Caco-2 (cell line): ENCODE data around the gene CARD9. TPM values are rescaled to one million over a fixed set of nuclear protein-coding genes. Genes with fewer than 3 reads are reported as not detected.

ENCODE experiments used
- BruUV-seq: library from RNA; stranded (reverse); fragments of 400-500 nt; replicated peaks from 2 replicates; lab custom pipeline; 2021; lab: Mats Ljungman, UMichigan
- CTCF ChIA-PET: fragments of 300-600 bp; sonication (Branson Sonifier 250); formaldehyde crosslinking; loops from one replicate; lab custom pipeline; 2022; ENCODE audit warnings: antibody characterized with exemption; lab: Charles Lee
- POLR2A ChIA-PET: fragments of 300-600 bp; sonication (Branson Sonifier 250); formaldehyde crosslinking; loops from one replicate; lab custom pipeline; 2022; ENCODE audit warnings: antibody characterized with exemption; lab: Charles Lee
- DNase-seq, 2 experiments: peaks; one replicate each; pipeline versions ENCODE4 v3.0.0 to v3.0.0-alpha.2; 2020 to 2022
- H3K27me3 ChIP-seq: replicated peaks from 2 replicates; pipeline ENCODE4 v1.6.0; 2011; ENCODE audit warnings: low read length; ENCODE audit not compliant: control insufficient read depth, insufficient read depth
- H3K36me3 ChIP-seq: 2 replicates; pipeline ENCODE4 v1.5.1; 2011; ENCODE audit warnings: low read length; ENCODE audit not compliant: control insufficient read depth, insufficient read depth
- H3K4me1 ChIP-seq: fragments of 250-450 bp; sonication (Bioruptor Pico); 2 replicates; pipeline ENCODE4 v1.5.1; 2020; ENCODE audit warnings: mild to moderate bottlenecking
- H3K4me3 ChIP-seq: 2 replicates; pipeline ENCODE4 v1.5.1; 2011; ENCODE audit warnings: low read depth, mild to moderate bottlenecking, control low read depth, low read length
- H3K9me3 ChIP-seq: fragments of 250-450 bp; sonication (Bioruptor Pico); 2 replicates; pipeline ENCODE4 v1.5.1; 2020; ENCODE audit warnings: mild to moderate bottlenecking, moderate library complexity
- H3K27ac Mint-ChIP-seq: one replicate; pipeline ENCODE4 v1.8.0; 2022; ENCODE audit warnings: mixed read lengths; ENCODE audit not compliant: unreplicated experiment
- H3K27me3 Mint-ChIP-seq: one replicate; pipeline ENCODE4 v1.8.0; 2022; ENCODE audit warnings: mixed read lengths; ENCODE audit not compliant: insufficient read depth, unreplicated experiment
- H3K36me3 Mint-ChIP-seq: one replicate; pipeline ENCODE4 v1.8.0; 2022; ENCODE audit warnings: mild to moderate bottlenecking, mixed read lengths; ENCODE audit not compliant: insufficient read depth, unreplicated experiment
- H3K4me1 Mint-ChIP-seq: one replicate; pipeline ENCODE4 v1.8.0; 2022; ENCODE audit warnings: low read depth, mixed read lengths; ENCODE audit not compliant: unreplicated experiment
- H3K4me3 Mint-ChIP-seq: one replicate; pipeline ENCODE4 v1.8.0; 2022; ENCODE audit warnings: mild to moderate bottlenecking, moderate library complexity, mixed read lengths; ENCODE audit not compliant: unreplicated experiment
- H3K9me3 Mint-ChIP-seq: one replicate; pipeline ENCODE4 v1.8.0; 2022; ENCODE audit warnings: mixed read lengths; ENCODE audit not compliant: unreplicated experiment
- CTCF ChIP-seq, 2 experiments: fragments of 200-600 bp in 1 of 2; IDR thresholded peaks; 1 replicate in 1 of 2; 2 replicates in 1 of 2; pipeline versions ENCODE4 v1.5.1 to v1.8.0; 2011 to 2022; ENCODE audit warnings: antibody characterized with exemption in 1 of 2, control low read depth in 1 of 2, inconsistent platforms in 1 of 2, low read depth in 1 of 2, low read length in 1 of 2, mild to moderate bottlenecking in 1 of 2, moderate library complexity in 1 of 2; ENCODE audit not compliant: insufficient read depth in 1 of 2, severe bottlenecking in 1 of 2, unreplicated experiment in 1 of 2
- intact Hi-C: fragments of 100-400 bp; cut with micrococcal nuclease; formaldehyde crosslinking; loops from one replicate; pipeline ENCODE4 v1.10.0; 2022; ENCODE audit not compliant: unreplicated experiment
- total RNA-seq: library from RNA; stranded (reverse); gene quantifications from 2 replicates; pipeline ENCODE4 v1.2.3, GENCODE V29; 2022

CARD9 gene
- total RNA-seq, 1 experiment from 2014 or later: 1.7 TPM

- intact Hi-C loops: loop anchor here (5.0 kb wide), 1 partner anchor 35 kb away; the partner anchor contains the start of gene DNLZ
- Histone ChIP-seq H3K4me3 (no peak overlapping the region), H3K36me3 (peaks cover 1% of the 10 kb centered on the region; the same call in 1 of the 2 replicates), H3K4me1 (no peaks in the 10 kb centered on the region), H3K9me3 (no peaks in the 10 kb centered on the region), H3K27me3 (no peaks in the 10 kb centered on the region)
- no TSS peak for BruUV-seq
- peaks cover 20% of the 10 kb centered on the region for H3K4me1 Mint-ChIP-seq
- no peak overlapping the region for H3K27ac Mint-ChIP-seq
- DNase-seq: no peak
- H3K4me3 Mint-ChIP-seq: no peak overlapping the region
- H3K36me3 Mint-ChIP-seq: peaks cover 75% of the 10 kb centered on the region
- H3K27me3 Mint-ChIP-seq: no peaks in the 10 kb centered on the region
- TF ChIP-seq CTCF (IDR thresholded peaks at IDR 0.05; ENCODE audit: insufficient read depth in 1 of 2, low read depth in 1 of 2, low read length in 1 of 2, severe bottlenecking in 1 of 2, unreplicated experiment in 1 of 2): no peak
- no peaks in the 10 kb centered on the region for H3K9me3 Mint-ChIP-seq
- ChIA-PET CTCF (no interaction called here), POLR2A (no interaction called here)
Measured at GRCh38 chr9:136397643-136398042, 24.2 kb upstream of the CARD9 start.

GRCh38 chr9:136396219-136396515 is 22.7 kb upstream of the CARD9 start:
- H3K27me3 ChIP-seq: no peaks in the 10 kb centered on the region
- H3K9me3 ChIP-seq: no peaks in the 10 kb centered on the region
- no peak for DNase-seq
- H3K4me3 Mint-ChIP-seq: no peak overlapping the region
- no peaks in the 10 kb centered on the region for H3K4me1 ChIP-seq
- no peaks in the 10 kb centered on the region for H3K27me3 Mint-ChIP-seq
- BruUV-seq: no TSS peak
- no peak for TF ChIP-seq CTCF (IDR thresholded peaks at IDR 0.05; ENCODE audit: insufficient read depth in 1 of 2, low read depth in 1 of 2, low read length in 1 of 2, severe bottlenecking in 1 of 2, unreplicated experiment in 1 of 2)
- CTCF ChIA-PET: no interaction called here
- H3K36me3 Mint-ChIP-seq: peaks cover 74% of the 10 kb centered on the region
- POLR2A ChIA-PET: no interaction called here
- intact Hi-C loops: loop anchor here (5.0 kb wide), 1 partner anchor 34 kb away; the partner anchor contains the start of gene DNLZ
- H3K36me3 ChIP-seq: peaks cover 1% of the 10 kb centered on the region
- peaks cover 13% of the 10 kb centered on the region for H3K4me1 Mint-ChIP-seq
- H3K4me3 ChIP-seq: no peak overlapping the region
- H3K9me3 Mint-ChIP-seq: no peaks in the 10 kb centered on the region
- no peak overlapping the region for H3K27ac Mint-ChIP-seq

GRCh38 chr9:136395345-136396218 is 22.1 kb upstream of the CARD9 start:
- no peak for TF ChIP-seq CTCF (IDR thresholded peaks at IDR 0.05; ENCODE audit: insufficient read depth in 1 of 2, low read depth in 1 of 2, low read length in 1 of 2, severe bottlenecking in 1 of 2, unreplicated experiment in 1 of 2)
- Histone ChIP-seq H3K4me3 (no peak overlapping the region), H3K27me3 (no peaks in the 10 kb centered on the region), H3K36me3 (peaks cover 1% of the 10 kb centered on the region), H3K9me3 (no peaks in the 10 kb centered on the region), H3K4me1 (no peaks in the 10 kb centered on the region)
- BruUV-seq: no TSS peak
- Mint-ChIP-seq H3K36me3 (peaks cover 74% of the 10 kb centered on the region), H3K4me3 (no peak overlapping the region), H3K9me3 (no peaks in the 10 kb centered on the region), H3K27ac (no peak overlapping the region), H3K4me1 (peaks cover 12% of the 10 kb centered on the region), H3K27me3 (no peaks in the 10 kb centered on the region)
- intact Hi-C loops: loop anchor here (5.0 kb wide), 1 partner anchor 33 kb away; the partner anchor contains the start of gene DNLZ
- CTCF ChIA-PET: no interaction called here
- POLR2A ChIA-PET: no interaction called here
- no peak for DNase-seq
